ENCODE results near the gene ATP9B.

DNA sequence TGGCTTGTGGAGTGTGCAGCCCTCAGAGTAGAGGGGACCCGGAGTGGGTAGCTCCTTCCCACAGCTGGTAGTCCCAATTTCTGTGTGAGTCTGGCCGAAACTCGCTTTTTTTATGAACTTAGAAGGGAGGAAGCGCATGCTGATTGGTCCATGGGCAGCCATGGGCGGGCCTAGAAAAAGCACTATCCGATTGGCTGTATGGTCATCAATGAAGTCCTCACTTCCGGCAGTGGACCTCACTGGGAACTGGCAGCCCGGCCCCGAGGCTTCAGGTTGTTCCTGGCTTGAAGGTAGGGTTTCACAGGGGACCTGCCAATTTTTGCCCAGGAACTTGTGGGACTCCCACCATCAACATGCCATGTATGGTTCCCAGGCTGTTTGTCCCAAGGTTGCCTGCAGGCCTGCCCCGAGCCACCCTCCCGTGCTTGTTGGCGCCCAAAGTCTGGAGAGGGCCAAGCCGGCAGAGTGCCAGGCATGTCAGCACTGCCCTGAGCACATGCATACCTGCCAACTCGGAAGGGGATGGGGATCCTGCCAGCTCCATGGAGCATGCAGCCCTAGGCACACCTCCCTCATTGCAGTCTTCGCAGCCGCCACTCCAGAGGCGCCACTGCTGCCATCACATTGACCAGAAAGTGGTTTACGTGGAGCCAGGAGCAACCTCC, 98.5 kb downstream of the ATP9B start:
- TF ChIP-seq, protein P1, sequence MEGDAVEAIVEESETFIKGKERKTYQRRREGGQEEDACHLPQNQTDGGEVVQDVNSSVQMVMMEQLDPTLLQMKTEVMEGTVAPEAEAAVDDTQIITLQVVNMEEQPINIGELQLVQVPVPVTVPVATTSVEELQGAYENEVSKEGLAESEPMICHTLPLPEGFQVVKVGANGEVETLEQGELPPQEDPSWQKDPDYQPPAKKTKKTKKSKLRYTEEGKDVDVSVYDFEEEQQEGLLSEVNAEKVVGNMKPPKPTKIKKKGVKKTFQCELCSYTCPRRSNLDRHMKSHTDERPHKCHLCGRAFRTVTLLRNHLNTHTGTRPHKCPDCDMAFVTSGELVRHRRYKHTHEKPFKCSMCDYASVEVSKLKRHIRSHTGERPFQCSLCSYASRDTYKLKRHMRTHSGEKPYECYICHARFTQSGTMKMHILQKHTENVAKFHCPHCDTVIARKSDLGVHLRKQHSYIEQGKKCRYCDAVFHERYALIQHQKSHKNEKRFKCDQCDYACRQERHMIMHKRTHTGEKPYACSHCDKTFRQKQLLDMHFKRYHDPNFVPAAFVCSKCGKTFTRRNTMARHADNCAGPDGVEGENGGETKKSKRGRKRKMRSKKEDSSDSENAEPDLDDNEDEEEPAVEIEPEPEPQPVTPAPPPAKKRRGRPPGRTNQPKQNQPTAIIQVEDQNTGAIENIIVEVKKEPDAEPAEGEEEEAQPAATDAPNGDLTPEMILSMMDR (IDR thresholded peaks at IDR 0.05; ENCODE audit: low read depth, low read length, missing input control), result no peak
- TF ChIP-seq, protein P2, sequence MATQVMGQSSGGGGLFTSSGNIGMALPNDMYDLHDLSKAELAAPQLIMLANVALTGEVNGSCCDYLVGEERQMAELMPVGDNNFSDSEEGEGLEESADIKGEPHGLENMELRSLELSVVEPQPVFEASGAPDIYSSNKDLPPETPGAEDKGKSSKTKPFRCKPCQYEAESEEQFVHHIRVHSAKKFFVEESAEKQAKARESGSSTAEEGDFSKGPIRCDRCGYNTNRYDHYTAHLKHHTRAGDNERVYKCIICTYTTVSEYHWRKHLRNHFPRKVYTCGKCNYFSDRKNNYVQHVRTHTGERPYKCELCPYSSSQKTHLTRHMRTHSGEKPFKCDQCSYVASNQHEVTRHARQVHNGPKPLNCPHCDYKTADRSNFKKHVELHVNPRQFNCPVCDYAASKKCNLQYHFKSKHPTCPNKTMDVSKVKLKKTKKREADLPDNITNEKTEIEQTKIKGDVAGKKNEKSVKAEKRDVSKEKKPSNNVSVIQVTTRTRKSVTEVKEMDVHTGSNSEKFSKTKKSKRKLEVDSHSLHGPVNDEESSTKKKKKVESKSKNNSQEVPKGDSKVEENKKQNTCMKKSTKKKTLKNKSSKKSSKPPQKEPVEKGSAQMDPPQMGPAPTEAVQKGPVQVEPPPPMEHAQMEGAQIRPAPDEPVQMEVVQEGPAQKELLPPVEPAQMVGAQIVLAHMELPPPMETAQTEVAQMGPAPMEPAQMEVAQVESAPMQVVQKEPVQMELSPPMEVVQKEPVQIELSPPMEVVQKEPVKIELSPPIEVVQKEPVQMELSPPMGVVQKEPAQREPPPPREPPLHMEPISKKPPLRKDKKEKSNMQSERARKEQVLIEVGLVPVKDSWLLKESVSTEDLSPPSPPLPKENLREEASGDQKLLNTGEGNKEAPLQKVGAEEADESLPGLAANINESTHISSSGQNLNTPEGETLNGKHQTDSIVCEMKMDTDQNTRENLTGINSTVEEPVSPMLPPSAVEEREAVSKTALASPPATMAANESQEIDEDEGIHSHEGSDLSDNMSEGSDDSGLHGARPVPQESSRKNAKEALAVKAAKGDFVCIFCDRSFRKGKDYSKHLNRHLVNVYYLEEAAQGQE (IDR thresholded peaks at IDR 0.05), result no peak
- TF ChIP-seq, protein P3, sequence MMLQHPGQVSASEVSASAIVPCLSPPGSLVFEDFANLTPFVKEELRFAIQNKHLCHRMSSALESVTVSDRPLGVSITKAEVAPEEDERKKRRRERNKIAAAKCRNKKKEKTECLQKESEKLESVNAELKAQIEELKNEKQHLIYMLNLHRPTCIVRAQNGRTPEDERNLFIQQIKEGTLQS (IDR thresholded peaks at IDR 0.05), result no peak

All from liver (tissue), 3 donors.